Immature natural killer cell (primary cell): ENCODE data around the gene CXCR4. TPM values are rescaled to one million over a fixed set of nuclear protein-coding genes. Genes with fewer than 3 reads are reported as not detected.

Experiments used
- DNase-seq, 3 donors: peaks; one replicate each; pipeline ENCODE4 v3.0.0; 2022; ENCODE audit warnings: mixed read lengths in 1 of 3
- H3K27ac Mint-ChIP-seq, 6 donors: one replicate each; pipeline ENCODE4 v1.8.0; 2020; ENCODE audit warnings: mixed read lengths in 6 of 6, mild to moderate bottlenecking in 5 of 6, inconsistent platforms in 4 of 6, moderate library complexity in 3 of 6
- H3K27me3 Mint-ChIP-seq, 3 donors: one replicate each; pipeline ENCODE4 v1.8.0; 2020 to 2021; ENCODE audit warnings: low read depth in 3 of 3, mild to moderate bottlenecking in 3 of 3, mixed read lengths in 3 of 3, moderate library complexity in 3 of 3, inconsistent platforms in 1 of 3
- H3K36me3 Mint-ChIP-seq, 3 donors: one replicate each; pipeline ENCODE4 v1.8.0; 2020; ENCODE audit warnings: mixed read lengths in 3 of 3, inconsistent platforms in 2 of 3, mild to moderate bottlenecking in 2 of 3
- H3K4me1 Mint-ChIP-seq, 2 donors: one replicate each; pipeline ENCODE4 v1.8.0; 2020; ENCODE audit warnings: inconsistent platforms in 2 of 2, mild to moderate bottlenecking in 2 of 2, mixed read lengths in 2 of 2, moderate library complexity in 1 of 2
- H3K4me3 Mint-ChIP-seq, 5 donors: one replicate each; pipeline ENCODE4 v1.8.0; 2020; ENCODE audit warnings: mild to moderate bottlenecking in 5 of 5, mixed read lengths in 5 of 5, inconsistent platforms in 3 of 5, moderate library complexity in 3 of 5
- H3K9me3 Mint-ChIP-seq, 6 donors: one replicate each; pipeline ENCODE4 v1.8.0; 2020; ENCODE audit warnings: mild to moderate bottlenecking in 6 of 6, mixed read lengths in 6 of 6, inconsistent platforms in 4 of 6, moderate library complexity in 3 of 6
- polyA plus RNA-seq, 3 donors: library from polyadenylated mRNA; unstranded; fragments of 300-500 nt; fragmentation: Illumina TruSeq; gene quantifications; one replicate each; pipeline ENCODE4 v1.2.3, GENCODE V29; 2021

The CXCR4 gene
- polyA plus RNA-seq, 3 donors from 2014 or later: 147 to 758 (median 582) TPM

GRCh38 chr2:136069773-136070172, 48.2 kb downstream of the CXCR4 start:
- H3K27ac Mint-ChIP-seq: no peak overlapping the region
- H3K27me3 Mint-ChIP-seq: no peaks in the 10 kb centered on the region
- no peak overlapping the region for H3K4me3 Mint-ChIP-seq
- H3K9me3 Mint-ChIP-seq: peaks cover 0 to 6% (median 1%) of the 10 kb centered on the region in 6 donors
- no peak for DNase-seq
- H3K36me3 Mint-ChIP-seq: peaks cover 0 to 4% (median 0%) of the 10 kb centered on the region in 3 donors
- H3K4me1 Mint-ChIP-seq: peaks cover 0 to 2% of the 10 kb centered on the region in 2 donors

GRCh38 chr2:136068581-136069227, 49.2 kb downstream of the CXCR4 start:
- H3K36me3 Mint-ChIP-seq: peaks cover 0 to 4% (median 0%) of the 10 kb centered on the region in 3 donors
- no peak for DNase-seq
- H3K4me3 Mint-ChIP-seq: no peak overlapping the region
- H3K27ac Mint-ChIP-seq: no peak overlapping the region
- peaks cover 0 to 3% (median 0%) of the 10 kb centered on the region in 3 donors for H3K27me3 Mint-ChIP-seq
- H3K4me1 Mint-ChIP-seq: peaks cover 0 to 2% of the 10 kb centered on the region in 2 donors
- peaks cover 0 to 6% (median 1%) of the 10 kb centered on the region in 6 donors for H3K9me3 Mint-ChIP-seq

- DNase-seq: no peak
- peaks cover 0 to 5% (median 0%) of the 10 kb centered on the region in 3 donors for H3K27me3 Mint-ChIP-seq
- peak overlapping the region in 1 of 6 donors; percentile 6 for H3K27ac Mint-ChIP-seq
- H3K4me1 Mint-ChIP-seq: peaks cover 0 to 2% of the 10 kb centered on the region in 2 donors
- peaks cover 0 to 4% (median 0%) of the 10 kb centered on the region in 3 donors for H3K36me3 Mint-ChIP-seq
- H3K4me3 Mint-ChIP-seq: no peak overlapping the region
- peaks cover 0 to 6% (median 0%) of the 10 kb centered on the region in 6 donors for H3K9me3 Mint-ChIP-seq
These were observed 49.9 kb downstream of the CXCR4 start for GRCh38 chr2:136067897-136068580.

- H3K36me3 Mint-ChIP-seq: peaks cover 0 to 4% (median 0%) of the 10 kb centered on the region in 3 donors
- H3K27me3 Mint-ChIP-seq: peaks cover 0 to 7% (median 2%) of the 10 kb centered on the region in 3 donors
- peaks cover 0 to 2% of the 10 kb centered on the region in 2 donors for H3K4me1 Mint-ChIP-seq
- H3K27ac Mint-ChIP-seq: peak overlapping the region in 1 of 6 donors; percentile 6
- no peak overlapping the region for H3K4me3 Mint-ChIP-seq
- H3K9me3 Mint-ChIP-seq: peaks cover 0 to 6% (median 0%) of the 10 kb centered on the region in 6 donors
- DNase-seq: no peak
These were observed 50.5 kb downstream of the CXCR4 start for GRCh38 chr2:136067459-136067858.

GRCh38 chr2:136065907-136066306, 52.0 kb downstream of the CXCR4 start:
- H3K4me1 Mint-ChIP-seq: peaks cover 0 to 2% of the 10 kb centered on the region in 2 donors
- peaks cover 0 to 7% (median 2%) of the 10 kb centered on the region in 3 donors for H3K27me3 Mint-ChIP-seq
- no peaks in the 10 kb centered on the region for H3K36me3 Mint-ChIP-seq
- H3K9me3 Mint-ChIP-seq: peaks cover 0 to 1% (median 0%) of the 10 kb centered on the region in 6 donors
- DNase-seq: no peak
- H3K27ac Mint-ChIP-seq: no peak overlapping the region
- H3K4me3 Mint-ChIP-seq: no peak overlapping the region

GRCh38 chr2:136065384-136065783, 52.6 kb downstream of the CXCR4 start:
- Mint-ChIP-seq H3K4me1 (peaks cover 0 to 2% of the 10 kb centered on the region in 2 donors), H3K36me3 (no peaks in the 10 kb centered on the region), H3K27ac (peak overlapping the region in 1 of 6 donors; percentile 8), H3K27me3 (peaks cover 0 to 7% (median 2%) of the 10 kb centered on the region in 3 donors), H3K4me3 (no peak overlapping the region), H3K9me3 (peaks cover 0 to 1% (median 0%) of the 10 kb centered on the region in 6 donors)
- DNase-seq: no peak

Other genes with a start within 250 kb of the CXCR4 start
- gene MCM6, start 241.7 kb downstream of the CXCR4 start, polyA plus RNA-seq: 10 to 100 TPM; 10.6 to 18.0 (median 17.0) TPM
- gene DARS1, start 132.5 kb downstream of the CXCR4 start, polyA plus RNA-seq: 100 to 1,000 TPM in 1 of 3 donors, 10 to 100 TPM in 2; 63.5 to 132 (median 86.1) TPM